Thyroid gland (tissue), 4 donors: ENCODE results near the gene CDHR4.

ENCODE experiments used
- POLR2A ChIP-seq, 2 donors: fragments of 450-650 bp; IDR thresholded peaks; one replicate each; pipeline ENCODE4 v1.6.1; 2017; ENCODE audit warnings: antibody characterized with exemption in 2 of 2, mild to moderate bottlenecking in 2 of 2, moderate library complexity in 1 of 2
- TF ChIP-seq, protein P1 (sequence below), 6 experiments: fragments of 200-600 bp in 3 of 6; fragments of 450-650 bp in 3 of 6; sonication (generic) in 3 of 6; IDR thresholded peaks; one replicate each; pipeline ENCODE4 v1.5.1; 2016 to 2019; ENCODE audit warnings: antibody characterized with exemption in 6 of 6, mild to moderate bottlenecking in 2 of 6, inconsistent platforms in 1 of 6, moderate library complexity in 1 of 6

DNA sequence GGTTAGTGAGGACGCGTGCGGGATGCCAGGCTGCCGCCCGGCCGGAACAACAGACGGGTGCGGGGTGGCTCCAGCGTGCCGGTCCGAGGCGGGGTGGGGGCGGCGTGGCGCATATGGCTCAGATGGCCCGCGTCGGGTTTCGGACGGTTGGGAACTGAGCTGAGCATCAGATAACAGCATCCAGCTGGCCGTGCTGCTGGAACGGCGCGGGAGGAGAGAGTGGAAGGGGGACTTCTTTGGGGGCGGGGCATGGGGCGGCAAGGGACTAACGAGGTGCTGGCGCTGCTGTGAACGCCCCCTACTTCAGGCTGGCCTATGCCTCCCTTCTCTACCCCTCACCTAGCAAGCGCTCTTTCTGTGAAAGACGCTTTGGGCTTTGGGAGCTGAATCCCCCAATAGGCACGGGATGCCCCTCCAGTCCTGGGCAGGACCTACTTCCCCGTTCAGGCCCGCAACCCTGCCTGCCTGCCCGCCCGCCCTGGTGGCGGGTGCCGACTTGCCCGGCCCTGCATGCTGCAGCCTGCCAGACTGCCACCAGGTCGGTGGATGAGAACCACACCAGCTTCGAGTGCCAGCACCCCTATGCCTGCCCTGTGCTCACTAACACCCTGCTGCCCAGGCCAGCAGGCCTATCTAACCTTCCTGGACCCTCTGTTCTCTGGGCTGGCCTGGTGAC lies 3.9 kb upstream of the CDHR4 start:
- TF ChIP-seq, protein P1, sequence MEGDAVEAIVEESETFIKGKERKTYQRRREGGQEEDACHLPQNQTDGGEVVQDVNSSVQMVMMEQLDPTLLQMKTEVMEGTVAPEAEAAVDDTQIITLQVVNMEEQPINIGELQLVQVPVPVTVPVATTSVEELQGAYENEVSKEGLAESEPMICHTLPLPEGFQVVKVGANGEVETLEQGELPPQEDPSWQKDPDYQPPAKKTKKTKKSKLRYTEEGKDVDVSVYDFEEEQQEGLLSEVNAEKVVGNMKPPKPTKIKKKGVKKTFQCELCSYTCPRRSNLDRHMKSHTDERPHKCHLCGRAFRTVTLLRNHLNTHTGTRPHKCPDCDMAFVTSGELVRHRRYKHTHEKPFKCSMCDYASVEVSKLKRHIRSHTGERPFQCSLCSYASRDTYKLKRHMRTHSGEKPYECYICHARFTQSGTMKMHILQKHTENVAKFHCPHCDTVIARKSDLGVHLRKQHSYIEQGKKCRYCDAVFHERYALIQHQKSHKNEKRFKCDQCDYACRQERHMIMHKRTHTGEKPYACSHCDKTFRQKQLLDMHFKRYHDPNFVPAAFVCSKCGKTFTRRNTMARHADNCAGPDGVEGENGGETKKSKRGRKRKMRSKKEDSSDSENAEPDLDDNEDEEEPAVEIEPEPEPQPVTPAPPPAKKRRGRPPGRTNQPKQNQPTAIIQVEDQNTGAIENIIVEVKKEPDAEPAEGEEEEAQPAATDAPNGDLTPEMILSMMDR (IDR thresholded peaks at IDR 0.05): no peak
- no peak for TF ChIP-seq POLR2A (IDR thresholded peaks at IDR 0.05)
